ENCODE data around the gene CYB5R4.
A peak's percentile ranks its signal among the peaks of the same experiment; 100 is the strongest.

The CYB5R4 gene

GRCh38 chr6:83859410-83860358, at the start of gene CYB5R4:
TSS of gene CYB5R4 (plus strand) at chr6:83859689. CDS start at chr6:83859783, 94 bp downstream.
- DNase-seq (ENCODE audit: low spot score): peak; percentile 95

GRCh38 chr6:83812595-83812994, 46.9 kb upstream of the CYB5R4 start:
- no peak for DNase-seq (ENCODE audit: low spot score)

- DNase-seq (ENCODE audit: low spot score): no peak
Observed at GRCh38 chr6:83815631-83816272, 43.7 kb upstream of the CYB5R4 start.

GRCh38 chr6:83822629-83823169, 36.8 kb upstream of the CYB5R4 start:
- DNase-seq (ENCODE audit: low spot score): no peak

- no peak for DNase-seq (ENCODE audit: low spot score)
Observed at GRCh38 chr6:83824388-83824801, 35.1 kb upstream of the CYB5R4 start.

GRCh38 chr6:83824831-83825230, 34.7 kb upstream of the CYB5R4 start:
- no peak for DNase-seq (ENCODE audit: low spot score)

- DNase-seq (ENCODE audit: low spot score): no peak
Observed at GRCh38 chr6:83827050-83827449, 32.4 kb upstream of the CYB5R4 start.

- no peak for DNase-seq (ENCODE audit: low spot score)
Observed at GRCh38 chr6:83838727-83839126, 20.8 kb upstream of the CYB5R4 start.

GRCh38 chr6:83844170-83844569, 15.3 kb upstream of the CYB5R4 start:
- no peak for DNase-seq (ENCODE audit: low spot score)

- no peak for DNase-seq (ENCODE audit: low spot score)
Observed at GRCh38 chr6:83846291-83846690, 13.2 kb upstream of the CYB5R4 start.

- DNase-seq (ENCODE audit: low spot score): no peak
Observed at GRCh38 chr6:83847179-83847578, 12.3 kb upstream of the CYB5R4 start.

GRCh38 chr6:83849127-83849526, 10.4 kb upstream of the CYB5R4 start:
- DNase-seq (ENCODE audit: low spot score): no peak

- DNase-seq (ENCODE audit: low spot score): no peak
Observed at GRCh38 chr6:83849610-83850009, 9.9 kb upstream of the CYB5R4 start.

- DNase-seq (ENCODE audit: low spot score): no peak
Observed at GRCh38 chr6:83852528-83853177, 6.8 kb upstream of the CYB5R4 start.

- DNase-seq (ENCODE audit: low spot score): peak; percentile 5
Observed at GRCh38 chr6:83853178-83854000, 6.1 kb upstream of the CYB5R4 start, which contains the start of gene RIPPLY2. TSS of gene RIPPLY2 (plus strand) at chr6:83853360. CDS start at chr6:83853417, 57 bp downstream.

- DNase-seq (ENCODE audit: low spot score): peak; percentile 4
Observed at GRCh38 chr6:83854001-83854501, 5.4 kb upstream of the CYB5R4 start.

GRCh38 chr6:83854766-83855165, 4.7 kb upstream of the CYB5R4 start:
- no peak for DNase-seq (ENCODE audit: low spot score)

GRCh38 chr6:83860359-83860755, 868 bp downstream of the CYB5R4 start:
- DNase-seq (ENCODE audit: low spot score): no peak

- DNase-seq (ENCODE audit: low spot score): no peak
Observed at GRCh38 chr6:83860782-83861495, 1.4 kb downstream of the CYB5R4 start.

GRCh38 chr6:83862776-83863471, 3.4 kb downstream of the CYB5R4 start:
- DNase-seq (ENCODE audit: low spot score): peak; percentile 23
